Esophagus muscularis mucosa (tissue), 4 donors: ENCODE results near the gene CAPN10. TPM values are rescaled to one million over a fixed set of nuclear protein-coding genes. Genes with fewer than 3 reads are reported as not detected.
A peak's percentile ranks its signal among the peaks of the same experiment; 100 is the strongest.

Experiments used
- DNase-seq: peaks from one replicate; pipeline ENCODE4 v3.0.0-alpha.2; 2017; ENCODE audit errors: extremely low spot score
- H3K27ac ChIP-seq, 4 donors: fragments of 200-600 bp; sonication (generic); replicated peaks in 1 of 4; 1 replicate in 3 of 4; 2 replicates in 1 of 4; pipeline ENCODE4 v1.5.1; 2016 to 2019; ENCODE audit warnings: mild to moderate bottlenecking in 1 of 4
- H3K27me3 ChIP-seq, 4 donors: fragments of 200-600 bp; sonication (generic); one replicate each; pipeline versions ENCODE4 v1.5.1 to v1.6.0; 2016 to 2019
- H3K36me3 ChIP-seq, 4 donors: fragments of 200-600 bp; sonication (generic); one replicate each; pipeline ENCODE4 v1.5.1; 2016 to 2019
- H3K4me1 ChIP-seq, 4 donors: fragments of 200-600 bp; sonication (generic); one replicate each; pipeline ENCODE4 v1.5.1; 2016 to 2019
- H3K4me3 ChIP-seq, 4 donors: fragments of 200-600 bp; sonication (generic); 1 replicate in 2 of 4; 2 replicates in 2 of 4; pipeline ENCODE4 v1.5.1; 2016 to 2019; ENCODE audit warnings: mild to moderate bottlenecking in 4 of 4, moderate library complexity in 1 of 4
- H3K9me3 ChIP-seq, 4 donors: fragments of 200-600 bp; sonication (generic); 1 replicate in 3 of 4; 2 replicates in 1 of 4; pipeline ENCODE4 v1.5.1; 2016 to 2019
- CTCF ChIP-seq, 3 experiments: fragments of 200-600 bp in 2 of 3; fragments of 450-650 bp in 1 of 3; sonication (generic) in 2 of 3; IDR thresholded peaks; one replicate each; pipeline ENCODE4 v1.5.1; 2017 to 2019; ENCODE audit warnings: antibody characterized with exemption in 3 of 3, mild to moderate bottlenecking in 2 of 3, moderate library complexity in 1 of 3
- EP300 ChIP-seq: sonication (generic); formaldehyde crosslinking; IDR thresholded peaks from one replicate; pipeline ENCODE4 v1.6.1; 2017; ENCODE audit warnings: antibody characterized with exemption
- POLR2A ChIP-seq: fragments of 450-650 bp; IDR thresholded peaks from one replicate; pipeline ENCODE4 v1.6.1; 2017; ENCODE audit warnings: antibody characterized with exemption, moderate library complexity, mild to moderate bottlenecking, low read depth
- POLR2AphosphoS5 ChIP-seq, 2 donors: sonication (generic); formaldehyde crosslinking; IDR thresholded peaks; one replicate each; pipeline ENCODE4 v1.6.1; 2017; ENCODE audit warnings: antibody characterized with exemption in 2 of 2
- WGBS: methylation state at CpG from one replicate; pipeline ENCODE4 v1.1.5; 2018; 5-methylcytosine and 5-hydroxymethylcytosine counted together
- intact Hi-C: fragments of 100-400 bp; cut with DNase I; formaldehyde crosslinking; loops from one replicate; pipeline ENCODE4 v1.15.1; 2023
- total RNA-seq, 4 donors: library from RNA; depleted of rRNA; stranded (reverse); fragments of >200 nt; gene quantifications; one replicate each; pipeline versions ENCODE4 v1.1.0 to v1.2.1, GENCODE V29; 2016

Gene CAPN10
- total RNA-seq, 4 donors from 2014 or later = 16.7 to 29.2 (median 19.6) TPM

- Histone ChIP-seq H3K27ac (no peak overlapping the region), H3K9me3 (peaks cover 0 to 8% (median 6%) of the 10 kb centered on the region in 4 donors), H3K27me3 (peaks cover 0 to 29% (median 0%) of the 10 kb centered on the region in 4 donors), H3K4me3 (no peak overlapping the region), H3K4me1 (peaks cover 0 to 7% (median 0%) of the 10 kb centered on the region in 4 donors), H3K36me3 (peaks cover 0 to 5% (median under 1%) of the 10 kb centered on the region in 4 donors)
- intact Hi-C loops = no loop called here
- no peak for DNase-seq
- TF ChIP-seq POLR2A = no peak
- no peak for TF ChIP-seq POLR2AphosphoS5 (IDR thresholded peaks at IDR 0.05)
- TF ChIP-seq EP300 = no peak
- TF ChIP-seq CTCF (IDR thresholded peaks at IDR 0.05) = no peak
- 87% methylated on average over 3 of the region's 6 CpGs for WGBS
These were observed 48.8 kb downstream of the CAPN10 start for GRCh38 chr2:240635121-240635997.

- peaks cover 0 to 8% (median 6%) of the 10 kb centered on the region in 4 donors for H3K9me3 ChIP-seq
- TF ChIP-seq CTCF (IDR thresholded peaks at IDR 0.05) (no peak), POLR2A (no peak), POLR2AphosphoS5 (IDR thresholded peaks at IDR 0.05) (no peak), EP300 (no peak)
- H3K4me3 ChIP-seq = no peak overlapping the region
- WGBS = 83% methylated on average over 1 of the region's 3 CpGs
- peaks cover 0 to 7% (median 0%) of the 10 kb centered on the region in 4 donors for H3K4me1 ChIP-seq
- DNase-seq = no peak
- peaks cover 0 to 33% (median 0%) of the 10 kb centered on the region in 4 donors for H3K27me3 ChIP-seq
- intact Hi-C loops = no loop called here
- no peaks in the 10 kb centered on the region for H3K36me3 ChIP-seq
- no peak overlapping the region for H3K27ac ChIP-seq
These were observed 49.5 kb downstream of the CAPN10 start for GRCh38 chr2:240635998-240636547.

GRCh38 chr2:240636563-240637115 lies 50.1 kb downstream of the CAPN10 start:
- H3K27ac ChIP-seq = peak overlapping the region in 1 of 4 donors; percentile 70
- DNase-seq = no peak
- 80% methylated on average over 11 of the region's 11 CpGs for WGBS
- H3K4me3 ChIP-seq = no peak overlapping the region
- H3K36me3 ChIP-seq = no peaks in the 10 kb centered on the region
- TF ChIP-seq CTCF (IDR thresholded peaks at IDR 0.05) (no peak), EP300 (no peak), POLR2AphosphoS5 (IDR thresholded peaks at IDR 0.05) (no peak), POLR2A (no peak)
- peaks cover 0 to 7% (median 0%) of the 10 kb centered on the region in 4 donors for H3K4me1 ChIP-seq
- intact Hi-C loops = no loop called here
- H3K27me3 ChIP-seq = peaks cover 0 to 34% (median 0%) of the 10 kb centered on the region in 4 donors
- peaks cover 0 to 8% (median 6%) of the 10 kb centered on the region in 4 donors for H3K9me3 ChIP-seq

GRCh38 chr2:240637116-240637900 lies 50.8 kb downstream of the CAPN10 start:
- no peak for DNase-seq
- Histone ChIP-seq H3K4me3 (no peak overlapping the region), H3K27me3 (peaks cover 0 to 41% (median 0%) of the 10 kb centered on the region in 4 donors), H3K4me1 (peaks cover 0 to 7% (median 0%) of the 10 kb centered on the region in 4 donors), H3K27ac (peak overlapping the region in 1 of 4 donors; percentile 70), H3K9me3 (peaks cover 0 to 8% (median 6%) of the 10 kb centered on the region in 4 donors), H3K36me3 (no peaks in the 10 kb centered on the region)
- WGBS = 76% methylated on average over 11 of the region's 17 CpGs
- intact Hi-C loops = no loop called here
- no peak for TF ChIP-seq POLR2AphosphoS5 (IDR thresholded peaks at IDR 0.05)
